Neural cell (in vitro differentiated cells): ENCODE data around the gene LINC00237.

Source experiments
- RAD21 ChIP-seq: fragments of 450-650 bp; conservative IDR thresholded peaks from 2 replicates; pipeline ENCODE4 v1.6.1; 2014; ENCODE audit warnings: antibody characterized with exemption, mild to moderate bottlenecking, moderate library complexity
- REST ChIP-seq: IDR thresholded peaks from 2 replicates; pipeline ENCODE4 v1.6.1; 2012; ENCODE audit warnings: borderline replicate concordance
- TF ChIP-seq, protein P1 (sequence below): fragments of 450-650 bp; IDR thresholded peaks from 2 replicates; pipeline ENCODE4 v1.5.1; 2014; ENCODE audit warnings: antibody characterized with exemption, mild to moderate bottlenecking, moderate library complexity; ENCODE audit not compliant: poor library complexity, severe bottlenecking

DNA sequence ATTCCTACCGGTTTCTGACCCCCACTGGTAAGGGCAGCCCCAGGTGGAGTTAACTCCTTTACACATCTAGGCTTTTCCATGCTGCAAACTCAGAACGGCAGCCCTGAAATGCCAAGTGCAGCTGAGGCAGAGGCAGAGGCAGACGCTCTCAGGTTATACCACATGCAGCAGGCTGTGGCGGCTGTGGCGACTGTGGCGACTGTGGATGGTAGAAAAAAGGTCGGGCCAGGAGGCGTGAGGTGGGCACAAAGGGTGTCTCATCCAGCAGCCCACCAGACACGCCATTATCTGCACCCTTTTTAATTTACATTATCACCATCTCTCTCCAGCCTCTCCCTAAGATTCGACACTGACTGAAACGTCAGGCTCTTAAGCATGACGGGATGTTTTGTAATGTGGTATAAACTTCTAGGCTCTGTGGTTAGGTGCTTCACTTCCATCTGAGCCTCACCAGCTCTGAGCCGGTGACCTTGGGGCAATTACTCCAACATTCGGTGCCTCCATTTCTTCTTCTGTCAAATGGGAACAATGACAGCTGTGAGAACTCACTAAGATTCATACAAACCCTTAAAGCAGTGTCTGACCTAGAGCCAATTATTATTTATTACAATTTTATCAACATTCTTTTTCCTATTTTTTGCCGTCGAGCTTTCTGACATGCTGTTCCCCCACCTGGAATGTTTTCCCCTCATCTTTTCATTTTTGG, 27.9 kb upstream of the LINC00237 start:
- TF ChIP-seq, protein P1, sequence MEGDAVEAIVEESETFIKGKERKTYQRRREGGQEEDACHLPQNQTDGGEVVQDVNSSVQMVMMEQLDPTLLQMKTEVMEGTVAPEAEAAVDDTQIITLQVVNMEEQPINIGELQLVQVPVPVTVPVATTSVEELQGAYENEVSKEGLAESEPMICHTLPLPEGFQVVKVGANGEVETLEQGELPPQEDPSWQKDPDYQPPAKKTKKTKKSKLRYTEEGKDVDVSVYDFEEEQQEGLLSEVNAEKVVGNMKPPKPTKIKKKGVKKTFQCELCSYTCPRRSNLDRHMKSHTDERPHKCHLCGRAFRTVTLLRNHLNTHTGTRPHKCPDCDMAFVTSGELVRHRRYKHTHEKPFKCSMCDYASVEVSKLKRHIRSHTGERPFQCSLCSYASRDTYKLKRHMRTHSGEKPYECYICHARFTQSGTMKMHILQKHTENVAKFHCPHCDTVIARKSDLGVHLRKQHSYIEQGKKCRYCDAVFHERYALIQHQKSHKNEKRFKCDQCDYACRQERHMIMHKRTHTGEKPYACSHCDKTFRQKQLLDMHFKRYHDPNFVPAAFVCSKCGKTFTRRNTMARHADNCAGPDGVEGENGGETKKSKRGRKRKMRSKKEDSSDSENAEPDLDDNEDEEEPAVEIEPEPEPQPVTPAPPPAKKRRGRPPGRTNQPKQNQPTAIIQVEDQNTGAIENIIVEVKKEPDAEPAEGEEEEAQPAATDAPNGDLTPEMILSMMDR: no peak
- TF ChIP-seq REST (no peak), RAD21 (no peak)
